ENCODE measurements around the gene GNG3. TPM values are rescaled to one million over a fixed set of nuclear protein-coding genes. Genes with fewer than 3 reads are reported as not detected.

GNG3 gene
- total and polyA plus RNA-seq, 2 experiments from 2014 or later, result 2.1 to 7.2 TPM

DNA sequence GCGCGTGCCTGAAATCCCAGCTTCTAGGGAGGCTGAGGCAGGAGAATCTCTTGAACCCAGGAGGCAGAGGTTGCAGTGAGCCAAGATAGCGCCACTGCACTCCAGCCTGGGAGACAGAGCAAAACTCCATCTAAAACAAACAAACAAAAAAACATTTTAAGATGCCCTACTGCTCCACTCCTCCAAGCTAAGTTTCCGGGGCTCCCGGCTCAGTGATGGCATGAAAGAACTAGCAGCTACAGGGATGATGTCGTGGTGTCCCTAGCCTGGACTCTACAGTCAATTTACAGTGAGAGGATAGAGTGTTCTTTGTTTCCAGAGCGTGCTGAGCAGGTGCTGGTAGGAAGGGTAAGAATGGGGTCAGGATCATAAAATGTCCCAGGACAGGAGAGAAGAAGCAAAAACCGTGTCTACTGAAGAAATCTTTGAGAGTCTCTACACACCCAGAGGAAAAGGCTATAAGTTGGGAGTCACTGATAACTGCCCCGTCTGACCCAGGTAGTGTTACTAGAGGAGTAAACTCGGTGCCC, 47.7 kb downstream of the GNG3 start (continued):
- TF ChIP-seq, protein P1, sequence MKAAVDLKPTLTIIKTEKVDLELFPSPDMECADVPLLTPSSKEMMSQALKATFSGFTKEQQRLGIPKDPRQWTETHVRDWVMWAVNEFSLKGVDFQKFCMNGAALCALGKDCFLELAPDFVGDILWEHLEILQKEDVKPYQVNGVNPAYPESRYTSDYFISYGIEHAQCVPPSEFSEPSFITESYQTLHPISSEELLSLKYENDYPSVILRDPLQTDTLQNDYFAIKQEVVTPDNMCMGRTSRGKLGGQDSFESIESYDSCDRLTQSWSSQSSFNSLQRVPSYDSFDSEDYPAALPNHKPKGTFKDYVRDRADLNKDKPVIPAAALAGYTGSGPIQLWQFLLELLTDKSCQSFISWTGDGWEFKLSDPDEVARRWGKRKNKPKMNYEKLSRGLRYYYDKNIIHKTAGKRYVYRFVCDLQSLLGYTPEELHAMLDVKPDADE (IDR thresholded peaks at IDR 0.05), result no peak
- TF ChIP-seq EZH2phosphoT487 (IDR thresholded peaks at IDR 0.05; ENCODE audit: unreplicated experiment) (no peak), STAT1 (IDR thresholded peaks at IDR 0.05; ENCODE audit: unreplicated experiment) (no peak), NANOG (IDR thresholded peaks at IDR 0.05; ENCODE audit: borderline replicate concordance) (no peak), ZNF331 (CRISPR knock-in tag; IDR thresholded peaks at IDR 0.05; ENCODE audit: low read depth) (no peak), CTCF (conservative IDR thresholded peaks at IDR 0.05; ENCODE audit: low read depth in 2 of 2) (no peak), JUNB (IDR thresholded peaks at IDR 0.05; ENCODE audit: unreplicated experiment) (no peak), POLR2AphosphoS5 (IDR thresholded peaks at IDR 0.05; ENCODE audit: low read depth) (no peak)

DNA sequence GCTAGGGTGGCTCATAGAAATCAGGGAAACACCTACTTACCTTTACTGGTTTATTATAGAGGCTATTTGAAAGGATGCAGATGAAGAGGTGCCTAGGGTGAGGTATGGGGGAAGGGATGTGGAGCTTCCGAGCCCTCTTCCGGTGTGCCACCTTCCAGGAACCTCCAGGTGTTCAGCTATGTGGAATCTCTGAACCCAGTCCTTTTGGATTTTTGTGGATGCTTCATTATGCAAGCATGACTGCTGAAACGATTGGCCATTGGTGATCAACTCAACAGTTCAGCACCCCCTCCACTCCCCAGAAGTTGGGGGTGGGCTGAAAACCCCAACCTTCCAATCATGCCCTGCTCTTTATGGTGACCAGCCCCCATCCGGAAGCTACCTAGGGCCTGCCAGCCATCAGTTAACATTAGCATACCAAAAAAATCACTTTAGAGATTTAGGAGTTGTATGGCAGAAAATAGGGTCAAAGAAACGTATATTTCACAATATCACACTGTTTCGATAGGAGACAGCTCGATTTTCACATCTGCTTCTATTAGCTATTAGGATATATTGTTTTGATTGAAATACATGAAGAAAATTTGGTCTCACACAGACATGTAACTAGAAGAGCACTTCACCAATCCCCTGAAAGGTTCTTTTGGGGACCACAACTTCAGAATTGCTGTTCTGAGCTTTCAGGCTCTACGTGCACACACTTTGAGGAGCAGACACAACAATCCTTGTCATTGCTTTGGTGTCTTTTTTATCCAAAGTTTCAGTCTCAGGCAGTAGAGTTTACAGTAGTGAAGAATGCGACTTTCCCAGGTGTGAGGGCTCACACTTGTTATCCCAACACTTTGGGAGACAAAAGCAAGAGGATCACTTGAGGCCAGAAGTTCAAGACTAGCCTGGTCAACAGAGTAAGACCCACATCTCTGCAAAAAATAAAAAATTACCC, 50.6 kb downstream of the GNG3 start:
- Histone ChIP-seq H3K4me3 (peak overlapping the region; percentile 50), H3K9me2 (ENCODE audit: insufficient read depth) (no peaks in the 10 kb centered on the region), H2AFZ (no peak overlapping the region), H3K79me2 (replicated peaks; ENCODE audit: insufficient read depth) (peaks cover 49% of the 10 kb centered on the region), H3F3A (replicated peaks; ENCODE audit: low read depth) (peaks cover 31% of the 10 kb centered on the region), H3K4me2 (peak overlapping the region; percentile 68), H3K27ac (ENCODE audit: low read depth) (peak overlapping the region; percentile 93), H3K27me3 (ENCODE audit: insufficient read depth) (no peaks in the 10 kb centered on the region), H3K36me3 (ENCODE audit: insufficient read depth) (peaks cover 4% of the 10 kb centered on the region; the same call in 1 of the 2 replicates), H3K4me1 (ENCODE audit: insufficient read depth) (peaks cover 53% of the 10 kb centered on the region), H4K20me1 (replicated peaks; ENCODE audit: insufficient read depth) (peaks cover 8% of the 10 kb centered on the region)
- peak overlapping the region; percentile 96 for H3K4me3 Mint-ChIP-seq
- DNase-seq (ENCODE audit: low spot score), result peak; percentile 94
- peaks cover 40% of the 10 kb centered on the region for H3K36me3 Mint-ChIP-seq (ENCODE audit: low read depth)
- peak overlapping the region; percentile 98 for H3K27ac Mint-ChIP-seq
- peak; percentile 24 for ATAC-seq
- peaks cover 12% of the 10 kb centered on the region for H3K27me3 Mint-ChIP-seq (ENCODE audit: insufficient read depth, low read depth, poor library complexity)
- TF ChIP-seq, protein P1 (IDR thresholded peaks at IDR 0.05), result peak; percentile 42
- 0 out of 2 replicates have a peak, but pooled peaks have one; percentile 4 for TF ChIP-seq CREB1 (CRISPR knock-in tag; IDR thresholded peaks at IDR 0.05; ENCODE audit: low read depth)
- peak; percentile 83 for TF ChIP-seq POLR2AphosphoS5 (IDR thresholded peaks at IDR 0.05; ENCODE audit: low read depth)
- TF ChIP-seq NANOG (IDR thresholded peaks at IDR 0.05; ENCODE audit: borderline replicate concordance), result peak; percentile 87
- TF ChIP-seq STAT1 (IDR thresholded peaks at IDR 0.05; ENCODE audit: unreplicated experiment), result no peak
- TF ChIP-seq, protein P2, sequence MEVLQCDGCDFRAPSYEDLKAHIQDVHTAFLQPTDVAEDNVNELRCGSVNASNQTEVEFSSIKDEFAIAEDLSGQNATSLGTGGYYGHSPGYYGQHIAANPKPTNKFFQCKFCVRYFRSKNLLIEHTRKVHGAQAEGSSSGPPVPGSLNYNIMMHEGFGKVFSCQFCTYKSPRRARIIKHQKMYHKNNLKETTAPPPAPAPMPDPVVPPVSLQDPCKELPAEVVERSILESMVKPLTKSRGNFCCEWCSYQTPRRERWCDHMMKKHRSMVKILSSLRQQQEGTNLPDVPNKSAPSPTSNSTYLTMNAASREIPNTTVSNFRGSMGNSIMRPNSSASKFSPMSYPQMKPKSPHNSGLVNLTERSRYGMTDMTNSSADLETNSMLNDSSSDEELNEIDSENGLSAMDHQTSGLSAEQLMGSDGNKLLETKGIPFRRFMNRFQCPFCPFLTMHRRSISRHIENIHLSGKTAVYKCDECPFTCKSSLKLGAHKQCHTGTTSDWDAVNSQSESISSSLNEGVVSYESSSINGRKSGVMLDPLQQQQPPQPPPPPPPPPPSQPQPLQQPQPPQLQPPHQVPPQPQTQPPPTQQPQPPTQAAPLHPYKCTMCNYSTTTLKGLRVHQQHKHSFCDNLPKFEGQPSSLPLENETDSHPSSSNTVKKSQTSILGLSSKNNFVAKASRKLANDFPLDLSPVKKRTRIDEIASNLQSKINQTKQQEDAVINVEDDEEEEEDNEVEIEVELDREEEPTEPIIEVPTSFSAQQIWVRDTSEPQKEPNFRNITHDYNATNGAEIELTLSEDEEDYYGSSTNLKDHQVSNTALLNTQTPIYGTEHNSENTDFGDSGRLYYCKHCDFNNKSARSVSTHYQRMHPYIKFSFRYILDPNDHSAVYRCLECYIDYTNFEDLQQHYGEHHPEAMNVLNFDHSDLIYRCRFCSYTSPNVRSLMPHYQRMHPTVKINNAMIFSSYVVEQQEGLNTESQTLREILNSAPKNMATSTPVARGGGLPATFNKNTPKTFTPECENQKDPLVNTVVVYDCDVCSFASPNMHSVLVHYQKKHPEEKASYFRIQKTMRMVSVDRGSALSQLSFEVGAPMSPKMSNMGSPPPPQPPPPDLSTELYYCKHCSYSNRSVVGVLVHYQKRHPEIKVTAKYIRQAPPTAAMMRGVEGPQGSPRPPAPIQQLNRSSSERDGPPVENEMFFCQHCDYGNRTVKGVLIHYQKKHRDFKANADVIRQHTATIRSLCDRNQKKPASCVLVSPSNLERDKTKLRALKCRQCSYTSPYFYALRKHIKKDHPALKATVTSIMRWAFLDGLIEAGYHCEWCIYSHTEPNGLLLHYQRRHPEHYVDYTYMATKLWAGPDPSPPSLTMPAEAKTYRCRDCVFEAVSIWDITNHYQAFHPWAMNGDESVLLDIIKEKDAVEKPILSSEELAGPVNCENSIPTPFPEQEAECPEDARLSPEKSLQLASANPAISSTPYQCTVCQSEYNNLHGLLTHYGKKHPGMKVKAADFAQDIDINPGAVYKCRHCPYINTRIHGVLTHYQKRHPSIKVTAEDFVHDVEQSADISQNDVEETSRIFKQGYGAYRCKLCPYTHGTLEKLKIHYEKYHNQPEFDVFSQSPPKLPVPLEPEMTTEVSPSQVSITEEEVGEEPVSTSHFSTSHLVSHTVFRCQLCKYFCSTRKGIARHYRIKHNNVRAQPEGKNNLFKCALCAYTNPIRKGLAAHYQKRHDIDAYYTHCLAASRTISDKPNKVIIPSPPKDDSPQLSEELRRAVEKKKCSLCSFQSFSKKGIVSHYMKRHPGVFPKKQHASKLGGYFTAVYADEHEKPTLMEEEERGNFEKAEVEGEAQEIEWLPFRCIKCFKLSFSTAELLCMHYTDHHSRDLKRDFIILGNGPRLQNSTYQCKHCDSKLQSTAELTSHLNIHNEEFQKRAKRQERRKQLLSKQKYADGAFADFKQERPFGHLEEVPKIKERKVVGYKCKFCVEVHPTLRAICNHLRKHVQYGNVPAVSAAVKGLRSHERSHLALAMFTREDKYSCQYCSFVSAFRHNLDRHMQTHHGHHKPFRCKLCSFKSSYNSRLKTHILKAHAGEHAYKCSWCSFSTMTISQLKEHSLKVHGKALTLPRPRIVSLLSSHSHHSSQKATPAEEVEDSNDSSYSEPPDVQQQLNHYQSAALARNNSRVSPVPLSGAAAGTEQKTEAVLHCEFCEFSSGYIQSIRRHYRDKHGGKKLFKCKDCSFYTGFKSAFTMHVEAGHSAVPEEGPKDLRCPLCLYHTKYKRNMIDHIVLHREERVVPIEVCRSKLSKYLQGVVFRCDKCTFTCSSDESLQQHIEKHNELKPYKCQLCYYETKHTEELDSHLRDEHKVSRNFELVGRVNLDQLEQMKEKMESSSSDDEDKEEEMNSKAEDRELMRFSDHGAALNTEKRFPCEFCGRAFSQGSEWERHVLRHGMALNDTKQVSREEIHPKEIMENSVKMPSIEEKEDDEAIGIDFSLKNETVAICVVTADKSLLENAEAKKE (CRISPR knock-in tag; IDR thresholded peaks at IDR 0.05), result no peak
- peaks cover 2% of the 10 kb centered on the region; the same call in 1 of the 3 replicates for H3K9me3 Mint-ChIP-seq
- H3K4me1 Mint-ChIP-seq, result peaks cover 35% of the 10 kb centered on the region

Measured in GM23338 (cell line).